Osteoblast (primary cell): ENCODE measurements around the gene DPP6. TPM values are rescaled to one million over a fixed set of nuclear protein-coding genes. Genes with fewer than 3 reads are reported as not detected.

Experiments
- DNase-seq: peaks from one replicate; pipeline ENCODE4 v3.0.0; 2011; ENCODE audit warnings: low spot score, mixed read lengths; ENCODE audit not compliant: insufficient read length; ENCODE audit errors: missing footprints
- H2AFZ ChIP-seq: 2 replicates; pipeline ENCODE4 v1.6.0; 2011; ENCODE audit warnings: mild to moderate bottlenecking, low read length
- H3K27ac ChIP-seq: 2 replicates; pipeline ENCODE4 v1.5.1; 2011; ENCODE audit warnings: mild to moderate bottlenecking, low read depth, low read length, moderate library complexity
- H3K27me3 ChIP-seq: 2 replicates; pipeline ENCODE4 v1.6.0; 2012; ENCODE audit warnings: mild to moderate bottlenecking, control low read depth, inconsistent platforms, low read length, moderate library complexity; ENCODE audit not compliant: insufficient read depth
- H3K36me3 ChIP-seq: 2 replicates; pipeline ENCODE4 v1.5.1; 2011; ENCODE audit warnings: mild to moderate bottlenecking, low read length, control low read depth, moderate library complexity; ENCODE audit not compliant: insufficient read depth
- H3K4me1 ChIP-seq: 2 replicates; pipeline ENCODE4 v1.5.1; 2011; ENCODE audit warnings: mild to moderate bottlenecking, low read length, control low read depth, moderate library complexity; ENCODE audit not compliant: insufficient read depth
- H3K4me2 ChIP-seq: 2 replicates; pipeline ENCODE4 v1.6.0; 2011; ENCODE audit warnings: mild to moderate bottlenecking, low read length; ENCODE audit not compliant: insufficient read depth
- H3K4me3 ChIP-seq: fragments of 200-600 bp; sonication (generic); 3 replicates; pipeline ENCODE4 v1.5.1; 2012; ENCODE audit warnings: mild to moderate bottlenecking, low read length, inconsistent platforms; ENCODE audit not compliant: insufficient read depth
- H3K79me2 ChIP-seq: 2 replicates; pipeline ENCODE4 v1.6.0; 2012; ENCODE audit warnings: mild to moderate bottlenecking, low read length, control low read depth, inconsistent platforms; ENCODE audit not compliant: insufficient read depth
- H3K9me3 ChIP-seq: 2 replicates; pipeline ENCODE4 v1.5.1; 2011; ENCODE audit warnings: low read depth, low read length, control low read depth
- H4K20me1 ChIP-seq: 2 replicates; pipeline ENCODE4 v1.6.0; 2012; ENCODE audit warnings: mild to moderate bottlenecking, low read length, control low read depth; ENCODE audit not compliant: insufficient read depth
- total RNA-seq: library from RNA; depleted of rRNA; stranded (reverse); fragments of >200 nt; gene quantifications from 2 replicates; pipeline ENCODE4 v1.2.3, GENCODE V29; 2012
- TF ChIP-seq, protein P1 (sequence below): IDR thresholded peaks from 2 replicates; pipeline ENCODE4 v1.5.1; 2011; ENCODE audit warnings: mild to moderate bottlenecking, low read depth, low read length, moderate library complexity; ENCODE audit errors: extremely low read depth

Gene DPP6
- total RNA-seq, 1 donor: not detected

DNA sequence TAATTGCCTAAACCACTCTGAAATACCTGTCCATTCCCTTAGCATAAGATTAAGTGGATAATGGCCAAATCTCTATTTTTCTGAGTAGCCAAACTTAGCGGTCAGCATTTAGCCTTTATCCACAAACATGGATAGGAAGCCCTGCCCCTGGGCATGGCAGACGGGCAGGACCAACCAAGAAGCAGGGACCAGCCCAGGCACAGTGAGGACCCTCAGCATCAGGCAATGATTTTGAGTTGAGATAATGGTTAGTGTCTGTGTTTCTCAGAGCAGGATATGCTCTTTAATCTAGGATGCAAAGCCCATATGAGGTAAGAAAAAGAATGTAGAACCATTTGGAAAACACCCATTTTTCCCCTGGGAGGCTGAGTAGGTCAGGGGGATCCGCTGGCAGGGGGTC, 131.7 kb downstream of the DPP6 start:
- Histone ChIP-seq H3K36me3 (no peaks in the 10 kb centered on the region), H3K27ac (no peak overlapping the region), H2AFZ (no peak overlapping the region), H3K4me3 (no peak overlapping the region), H3K9me3 (peaks cover 5% of the 10 kb centered on the region), H3K27me3 (no peaks in the 10 kb centered on the region), H3K4me2 (no peak overlapping the region), H3K4me1 (no peaks in the 10 kb centered on the region), H4K20me1 (no peaks in the 10 kb centered on the region), H3K79me2 (no peaks in the 10 kb centered on the region)
- DNase-seq: no peak
- TF ChIP-seq, protein P1, sequence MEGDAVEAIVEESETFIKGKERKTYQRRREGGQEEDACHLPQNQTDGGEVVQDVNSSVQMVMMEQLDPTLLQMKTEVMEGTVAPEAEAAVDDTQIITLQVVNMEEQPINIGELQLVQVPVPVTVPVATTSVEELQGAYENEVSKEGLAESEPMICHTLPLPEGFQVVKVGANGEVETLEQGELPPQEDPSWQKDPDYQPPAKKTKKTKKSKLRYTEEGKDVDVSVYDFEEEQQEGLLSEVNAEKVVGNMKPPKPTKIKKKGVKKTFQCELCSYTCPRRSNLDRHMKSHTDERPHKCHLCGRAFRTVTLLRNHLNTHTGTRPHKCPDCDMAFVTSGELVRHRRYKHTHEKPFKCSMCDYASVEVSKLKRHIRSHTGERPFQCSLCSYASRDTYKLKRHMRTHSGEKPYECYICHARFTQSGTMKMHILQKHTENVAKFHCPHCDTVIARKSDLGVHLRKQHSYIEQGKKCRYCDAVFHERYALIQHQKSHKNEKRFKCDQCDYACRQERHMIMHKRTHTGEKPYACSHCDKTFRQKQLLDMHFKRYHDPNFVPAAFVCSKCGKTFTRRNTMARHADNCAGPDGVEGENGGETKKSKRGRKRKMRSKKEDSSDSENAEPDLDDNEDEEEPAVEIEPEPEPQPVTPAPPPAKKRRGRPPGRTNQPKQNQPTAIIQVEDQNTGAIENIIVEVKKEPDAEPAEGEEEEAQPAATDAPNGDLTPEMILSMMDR: no peak

- peaks cover 5% of the 10 kb centered on the region for H3K9me3 ChIP-seq
- H3K4me2 ChIP-seq: no peak overlapping the region
- no peak overlapping the region for H2AFZ ChIP-seq
- no peak overlapping the region for H3K4me3 ChIP-seq
- H3K27me3 ChIP-seq: no peaks in the 10 kb centered on the region
- no peak overlapping the region for H3K27ac ChIP-seq
- no peaks in the 10 kb centered on the region for H4K20me1 ChIP-seq
- TF ChIP-seq, protein P1: no peak
- H3K79me2 ChIP-seq: no peaks in the 10 kb centered on the region
- no peaks in the 10 kb centered on the region for H3K4me1 ChIP-seq
- no peak for DNase-seq
- no peaks in the 10 kb centered on the region for H3K36me3 ChIP-seq
Observed at GRCh38 chr7:154186811-154187210, 134.6 kb downstream of the DPP6 start.

- Histone ChIP-seq H3K4me3 (no peak overlapping the region), H4K20me1 (no peaks in the 10 kb centered on the region), H3K9me3 (peaks cover 5% of the 10 kb centered on the region), H3K4me1 (no peaks in the 10 kb centered on the region), H3K4me2 (no peak overlapping the region), H3K79me2 (no peaks in the 10 kb centered on the region), H3K27me3 (no peaks in the 10 kb centered on the region), H2AFZ (no peak overlapping the region), H3K27ac (no peak overlapping the region), H3K36me3 (no peaks in the 10 kb centered on the region)
- TF ChIP-seq, protein P1: no peak
- no peak for DNase-seq
Observed at GRCh38 chr7:154188330-154188729, 136.1 kb downstream of the DPP6 start.

DNA sequence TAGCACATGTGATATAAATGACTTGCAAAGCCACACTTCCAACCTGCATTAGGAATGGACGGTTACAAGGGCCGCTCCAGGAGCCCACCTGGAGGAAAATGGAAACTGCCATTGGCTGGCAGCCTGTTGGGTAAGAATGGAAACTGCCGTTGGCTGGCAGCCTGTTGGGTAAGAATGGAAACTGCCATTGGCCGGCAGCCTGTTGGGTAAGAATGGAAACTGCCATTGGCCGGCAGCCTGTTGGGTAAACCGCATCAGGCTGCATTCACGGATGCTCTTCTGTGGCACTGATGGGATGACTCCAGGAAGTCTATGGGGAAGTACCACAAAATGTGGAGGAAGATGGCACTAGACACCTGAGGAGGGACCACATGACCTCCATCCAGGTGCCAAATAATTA, 143.1 kb downstream of the DPP6 start:
- no peak overlapping the region for H2AFZ ChIP-seq
- DNase-seq: no peak
- H3K9me3 ChIP-seq: no peaks in the 10 kb centered on the region
- no peaks in the 10 kb centered on the region for H3K4me1 ChIP-seq
- no peak overlapping the region for H3K4me2 ChIP-seq
- no peaks in the 10 kb centered on the region for H4K20me1 ChIP-seq
- no peak overlapping the region for H3K4me3 ChIP-seq
- H3K27ac ChIP-seq: no peak overlapping the region
- TF ChIP-seq, protein P1: no peak
- no peaks in the 10 kb centered on the region for H3K79me2 ChIP-seq
- no peaks in the 10 kb centered on the region for H3K36me3 ChIP-seq
- no peaks in the 10 kb centered on the region for H3K27me3 ChIP-seq
